GM19455 (cell line): ENCODE results near the gene RALGAPA2.

Source experiments
- ATAC-seq: cut with Tn5 transposase; IDR thresholded peaks from one replicate; pipeline ENCODE4 v1.9.1; 2021; ENCODE audit not compliant: unreplicated experiment

RALGAPA2 gene

GRCh38 chr20:20500312-20500711 is 212.1 kb downstream of the RALGAPA2 start:
- ATAC-seq: no peak

GRCh38 chr20:20499439-20499838 is 213.0 kb downstream of the RALGAPA2 start:
- ATAC-seq: no peak

- ATAC-seq: no peak
Measured at GRCh38 chr20:20498076-20498861, 214.2 kb downstream of the RALGAPA2 start.

GRCh38 chr20:20497242-20497978 is 215.0 kb downstream of the RALGAPA2 start:
- no peak for ATAC-seq

- no peak for ATAC-seq
Measured at GRCh38 chr20:20495729-20496503, 216.5 kb downstream of the RALGAPA2 start.

GRCh38 chr20:20493701-20494100 is 218.7 kb downstream of the RALGAPA2 start:
- ATAC-seq: no peak

GRCh38 chr20:20492521-20493332 is 219.7 kb downstream of the RALGAPA2 start:
- ATAC-seq: no peak

- ATAC-seq: no peak
Measured at GRCh38 chr20:20491784-20492264, 220.6 kb downstream of the RALGAPA2 start.

- no peak for ATAC-seq
Measured at GRCh38 chr20:20491110-20491783, 221.2 kb downstream of the RALGAPA2 start.

- ATAC-seq: no peak
Measured at GRCh38 chr20:20490673-20491072, 221.8 kb downstream of the RALGAPA2 start.

GRCh38 chr20:20489648-20490341 is 222.6 kb downstream of the RALGAPA2 start:
- ATAC-seq: peak; percentile 59

GRCh38 chr20:20489054-20489453 is 223.4 kb downstream of the RALGAPA2 start:
- peak; percentile 92 for ATAC-seq

GRCh38 chr20:20488388-20488787 is 224.1 kb downstream of the RALGAPA2 start:
- no peak for ATAC-seq

- ATAC-seq: no peak
Measured at GRCh38 chr20:20487811-20488210, 224.6 kb downstream of the RALGAPA2 start.

GRCh38 chr20:20483328-20483727 is 229.1 kb downstream of the RALGAPA2 start:
- ATAC-seq: no peak

- no peak for ATAC-seq
Measured at GRCh38 chr20:20482453-20482852, 230.0 kb downstream of the RALGAPA2 start.

- no peak for ATAC-seq
Measured at GRCh38 chr20:20480689-20481088, 231.8 kb downstream of the RALGAPA2 start.

GRCh38 chr20:20480126-20480525 is 232.3 kb downstream of the RALGAPA2 start:
- ATAC-seq: no peak

- ATAC-seq: no peak
Measured at GRCh38 chr20:20477444-20478041, 234.9 kb downstream of the RALGAPA2 start.
